Left ventricle myocardium inferior (tissue), 1 donor: ENCODE data around the gene CAMKMT. TPM values are rescaled to one million over a fixed set of nuclear protein-coding genes. Genes with fewer than 3 reads are reported as not detected.

ENCODE experiments used
- DNase-seq: peaks from one replicate; pipeline ENCODE4 v3.0.0-alpha.2; 2020
- H3K27ac ChIP-seq: fragments of 200-600 bp; replicated peaks from 2 replicates; pipeline ENCODE4 v1.8.0; 2021
- H3K27me3 ChIP-seq: fragments of 200-600 bp; 2 replicates; pipeline ENCODE4 v1.8.0; 2021; ENCODE audit warnings: low read depth
- H3K36me3 ChIP-seq: fragments of 200-600 bp; 2 replicates; pipeline ENCODE4 v1.8.0; 2021
- H3K4me1 ChIP-seq: fragments of 200-600 bp; 2 replicates; pipeline ENCODE4 v1.8.0; 2021
- H3K4me3 ChIP-seq: fragments of 200-600 bp; 2 replicates; pipeline ENCODE4 v1.8.0; 2021; ENCODE audit warnings: mild to moderate bottlenecking, moderate library complexity
- H3K9me3 ChIP-seq: fragments of 200-600 bp; replicated peaks from 2 replicates; pipeline ENCODE4 v1.8.0; 2021
- intact Hi-C: fragments of 100-400 bp; cut with micrococcal nuclease; formaldehyde crosslinking; loops from one replicate; pipeline ENCODE4 v1.11.0; 2022
- total RNA-seq: library from RNA; stranded (reverse); fragmentation: NEBNext Ultra II Directional; extraction: Animal tissue kit (Norgen Biotek cat#: 25700); gene quantifications from one replicate; pipeline ENCODE4 v1.2.1, GENCODE V29; 2021
- TF ChIP-seq, protein P1 (sequence below): fragments of 200-600 bp; IDR thresholded peaks from 2 replicates; pipeline ENCODE4 v1.8.0; 2021; ENCODE audit warnings: antibody characterized with exemption, mild to moderate bottlenecking, borderline replicate concordance
- donor health status: DM: no; HTN: yes; CAD: no; lungs with severe emphysema.

CAMKMT gene
- total RNA-seq, 1 donor from 2014 or later, result 4.8 TPM

DNA sequence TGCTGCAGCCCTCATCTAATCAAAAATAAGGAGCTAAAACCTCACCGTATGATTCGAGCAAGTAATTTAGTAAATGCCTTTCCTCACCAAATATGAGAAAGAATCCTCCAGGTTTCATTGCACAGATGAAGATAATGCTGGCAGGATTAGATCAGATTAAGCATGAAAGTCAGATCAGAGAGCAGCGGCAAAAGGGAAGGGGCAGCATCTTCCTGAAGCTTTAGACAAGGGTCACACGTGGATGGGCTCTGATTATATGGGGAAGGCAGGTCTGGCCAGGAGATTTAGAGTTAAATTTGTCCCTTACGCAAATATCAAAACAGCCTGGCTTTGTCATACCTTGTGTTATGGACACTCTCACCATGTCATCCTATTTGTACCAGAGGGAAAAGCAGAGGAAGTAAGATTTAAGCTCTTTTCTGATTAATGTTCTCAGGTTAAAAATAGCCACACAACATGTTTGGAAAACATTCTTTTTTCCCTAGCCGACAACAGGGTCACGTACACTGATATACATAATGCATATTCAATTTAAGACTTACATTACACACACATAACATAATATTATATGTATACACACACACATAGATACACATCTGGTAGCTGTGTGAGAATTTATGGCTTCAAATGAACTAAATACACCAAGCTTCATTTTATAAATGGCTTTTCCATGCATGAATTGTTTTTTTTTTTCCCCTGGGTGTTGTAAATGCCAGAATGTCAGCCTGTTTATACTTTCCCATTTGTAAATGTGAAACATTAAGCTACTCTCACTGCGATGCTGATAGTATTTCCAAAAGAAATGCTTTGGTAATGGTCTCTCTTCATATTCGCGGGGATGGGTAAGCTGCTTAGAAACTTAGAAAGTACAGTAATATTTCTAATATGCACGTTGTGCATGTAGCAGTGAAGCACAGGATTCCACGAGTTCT lies 383.5 kb downstream of the CAMKMT start:
- DNase-seq, result no peak
- TF ChIP-seq, protein P1, sequence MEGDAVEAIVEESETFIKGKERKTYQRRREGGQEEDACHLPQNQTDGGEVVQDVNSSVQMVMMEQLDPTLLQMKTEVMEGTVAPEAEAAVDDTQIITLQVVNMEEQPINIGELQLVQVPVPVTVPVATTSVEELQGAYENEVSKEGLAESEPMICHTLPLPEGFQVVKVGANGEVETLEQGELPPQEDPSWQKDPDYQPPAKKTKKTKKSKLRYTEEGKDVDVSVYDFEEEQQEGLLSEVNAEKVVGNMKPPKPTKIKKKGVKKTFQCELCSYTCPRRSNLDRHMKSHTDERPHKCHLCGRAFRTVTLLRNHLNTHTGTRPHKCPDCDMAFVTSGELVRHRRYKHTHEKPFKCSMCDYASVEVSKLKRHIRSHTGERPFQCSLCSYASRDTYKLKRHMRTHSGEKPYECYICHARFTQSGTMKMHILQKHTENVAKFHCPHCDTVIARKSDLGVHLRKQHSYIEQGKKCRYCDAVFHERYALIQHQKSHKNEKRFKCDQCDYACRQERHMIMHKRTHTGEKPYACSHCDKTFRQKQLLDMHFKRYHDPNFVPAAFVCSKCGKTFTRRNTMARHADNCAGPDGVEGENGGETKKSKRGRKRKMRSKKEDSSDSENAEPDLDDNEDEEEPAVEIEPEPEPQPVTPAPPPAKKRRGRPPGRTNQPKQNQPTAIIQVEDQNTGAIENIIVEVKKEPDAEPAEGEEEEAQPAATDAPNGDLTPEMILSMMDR, result no peak
- intact Hi-C loops, result no loop called here
- no peaks in the 10 kb centered on the region for H3K36me3 ChIP-seq
- H3K4me1 ChIP-seq, result peaks cover 33% of the 10 kb centered on the region
- no peaks in the 10 kb centered on the region for H3K9me3 ChIP-seq
- H3K27me3 ChIP-seq, result no peaks in the 10 kb centered on the region
- H3K27ac ChIP-seq, result peak overlapping the region; percentile 37
- no peak overlapping the region for H3K4me3 ChIP-seq

DNA sequence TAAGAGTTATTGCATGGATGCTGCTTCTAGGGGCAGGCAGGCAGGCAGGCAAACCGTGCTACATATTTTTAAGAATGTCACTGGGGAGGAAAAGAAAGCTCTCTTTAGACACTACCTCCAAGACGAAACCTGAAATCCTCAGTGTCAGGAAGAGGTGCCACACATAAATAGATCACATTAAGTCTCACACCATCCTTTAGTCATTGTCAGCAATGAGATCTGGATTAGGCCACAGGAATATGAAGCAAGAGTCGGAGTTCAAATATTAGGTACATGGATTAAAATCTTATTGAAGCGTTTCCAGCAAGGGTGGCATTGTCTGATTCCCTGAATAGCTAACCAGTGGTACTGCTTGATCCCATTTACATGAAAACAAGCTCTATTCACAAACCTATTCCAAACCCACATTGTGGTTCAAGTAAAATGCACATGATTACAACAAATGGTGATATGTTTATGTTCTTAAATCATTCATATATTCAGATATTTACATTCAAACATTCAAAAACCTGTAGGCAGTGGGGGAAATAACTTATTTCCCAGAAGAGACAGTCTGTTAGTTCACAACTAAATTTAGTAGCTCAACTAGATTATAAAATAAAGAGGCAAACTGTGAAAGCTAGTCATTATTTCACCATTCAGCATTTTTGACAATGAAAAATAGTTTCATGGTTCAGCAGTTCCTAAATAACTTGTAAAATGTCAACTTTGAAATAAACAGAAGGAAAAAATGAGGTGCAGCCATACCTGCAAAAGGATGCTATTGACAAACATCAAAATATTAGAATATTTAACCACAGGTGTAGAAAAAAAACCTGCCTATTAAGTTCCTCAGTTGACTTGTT lies 384.4 kb downstream of the CAMKMT start:
- intact Hi-C loops, result no loop called here
- no peak for DNase-seq
- Histone ChIP-seq H3K4me1 (peaks cover 28% of the 10 kb centered on the region), H3K27me3 (no peaks in the 10 kb centered on the region), H3K27ac (peak overlapping the region; percentile 37), H3K4me3 (no peak overlapping the region), H3K9me3 (no peaks in the 10 kb centered on the region), H3K36me3 (no peaks in the 10 kb centered on the region)
- TF ChIP-seq, protein P1, result no peak

DNA sequence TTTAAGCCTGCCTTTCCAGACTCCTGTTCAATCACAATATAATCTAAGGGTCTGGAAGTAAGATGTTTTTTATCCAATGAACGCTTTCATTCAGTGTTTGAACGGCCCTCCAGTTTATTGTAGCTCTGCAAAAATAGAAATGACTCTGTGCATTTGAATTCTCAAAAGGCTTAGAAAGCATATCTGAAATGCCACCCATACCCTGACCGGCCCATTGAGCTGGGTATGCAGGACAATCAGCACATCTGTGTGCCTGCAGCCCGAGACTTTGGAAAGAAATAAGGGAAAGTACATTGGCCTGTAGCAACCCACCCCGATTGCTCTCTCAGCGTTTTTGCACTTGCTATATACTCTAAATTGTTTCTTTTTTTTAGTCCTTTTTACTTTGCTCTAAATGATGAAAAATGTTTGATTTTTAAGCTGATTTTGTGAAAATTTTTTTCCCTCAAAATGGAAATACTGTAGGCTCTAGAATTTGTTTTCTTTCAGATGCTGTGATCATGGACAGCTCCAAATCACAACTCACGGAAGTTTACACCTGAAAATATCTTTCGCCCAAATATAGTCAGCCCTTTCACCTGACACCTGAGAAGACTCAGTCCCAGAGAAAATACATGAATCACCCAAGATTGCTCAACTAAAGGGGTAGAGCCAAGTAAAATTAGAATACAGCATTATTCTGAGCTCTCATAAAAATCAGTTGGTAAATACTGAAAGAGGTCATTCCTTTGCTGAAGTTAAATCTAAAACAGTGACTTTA lies 385.3 kb downstream of the CAMKMT start:
- intact Hi-C loops, result no loop called here
- no peaks in the 10 kb centered on the region for H3K36me3 ChIP-seq
- peaks cover 23% of the 10 kb centered on the region for H3K4me1 ChIP-seq
- TF ChIP-seq, protein P1, result no peak
- no peak overlapping the region for H3K27ac ChIP-seq
- no peak overlapping the region for H3K4me3 ChIP-seq
- no peak for DNase-seq
- no peaks in the 10 kb centered on the region for H3K9me3 ChIP-seq
- no peaks in the 10 kb centered on the region for H3K27me3 ChIP-seq

DNA sequence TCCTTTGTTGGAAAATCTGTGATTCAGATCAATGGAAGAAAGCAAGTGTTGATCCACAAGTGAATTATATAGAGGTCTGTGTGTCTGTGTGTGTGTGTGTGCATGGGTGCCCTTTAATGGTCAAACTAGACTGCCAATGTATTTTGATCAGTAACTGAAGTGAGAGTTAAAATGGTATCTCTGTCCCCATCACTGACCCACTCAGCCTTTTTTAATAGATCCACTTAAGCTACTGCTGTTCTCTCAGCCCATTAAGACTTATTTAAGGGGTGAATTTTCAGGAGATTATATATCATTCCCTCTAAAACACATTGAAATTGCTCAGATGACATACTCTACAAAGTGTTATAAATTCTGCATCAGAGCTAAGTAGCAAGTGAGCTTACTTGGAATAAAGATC lies 386.0 kb downstream of the CAMKMT start:
- Histone ChIP-seq H3K27ac (no peak overlapping the region), H3K4me3 (no peak overlapping the region)
- intact Hi-C loops, result no loop called here

More for the DNA sequence above, 386.0 kb downstream of the CAMKMT start:
- no peaks in the 10 kb centered on the region for H3K36me3 ChIP-seq
- no peaks in the 10 kb centered on the region for H3K9me3 ChIP-seq
- H3K27me3 ChIP-seq, result no peaks in the 10 kb centered on the region
- H3K4me1 ChIP-seq, result peaks cover 23% of the 10 kb centered on the region
- TF ChIP-seq, protein P1, result no peak
- no peak for DNase-seq
